ENCODE data around the gene DHH. TPM values are rescaled to one million over a fixed set of nuclear protein-coding genes. Genes with fewer than 3 reads are reported as not detected.
"Not testable (repeated sequence)": the region's sequence is repeated elsewhere in the genome, so short reads cannot be mapped to it uniquely, and the experiment has no call there.

DHH gene
- total RNA-seq, 1 donor from 2014 or later = not detected

DNA sequence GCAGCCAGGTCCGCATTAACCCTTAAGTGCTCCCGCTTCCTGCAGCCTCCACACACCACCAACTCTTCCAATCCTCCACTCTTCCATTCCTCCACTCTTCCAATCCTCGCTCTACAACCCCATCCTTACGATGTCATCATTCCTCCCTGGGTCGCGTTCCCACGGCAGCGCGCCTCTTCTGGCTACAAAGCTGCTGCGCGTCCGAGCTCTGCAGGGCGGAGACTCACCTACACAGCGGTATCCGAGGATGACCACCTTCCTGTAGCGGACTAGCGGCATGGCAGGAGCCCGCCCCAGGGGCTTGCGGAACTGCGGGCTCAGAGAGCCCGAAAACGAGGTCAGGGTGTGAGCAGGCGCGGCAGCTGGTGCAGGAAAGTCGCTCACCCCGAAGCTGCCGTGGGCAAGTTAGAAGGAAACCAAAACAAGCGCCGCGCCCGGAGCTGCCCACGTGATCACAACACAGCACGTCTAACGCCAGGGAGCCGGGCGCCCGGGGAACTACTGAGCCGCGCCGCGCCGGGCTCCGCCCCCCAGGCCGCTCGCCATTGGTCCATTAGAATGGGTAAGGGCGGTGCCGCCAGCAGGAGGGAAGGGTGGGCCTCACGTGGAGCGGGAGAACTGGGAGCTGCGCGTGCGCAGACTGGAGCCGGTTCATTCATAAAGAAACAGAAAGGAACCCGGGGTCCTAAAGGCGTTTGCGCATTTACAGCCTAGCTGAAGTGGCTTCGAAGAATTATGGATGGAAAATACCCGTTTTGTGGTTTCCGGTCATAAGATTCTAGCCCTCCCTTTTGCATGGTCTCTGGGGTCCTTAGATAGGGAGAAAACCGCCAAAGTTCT, 24.9 kb downstream of the DHH start, which contains the start of gene RHEBL1:
Gene RHEBL1, minus strand, starts transcription at position 473 of the 840 bp plus-strand sequence. Its CDS starts 194 bp downstream, at position 279.
- FAIRE-seq (no peak), DNase-seq (ENCODE audit: low read depth) (peak; percentile 87)
- Histone ChIP-seq H3K36me3 (ENCODE audit: control insufficient read depth, insufficient read depth, low read length) (no peaks in the 10 kb centered on the region), H3K27me3 (ENCODE audit: control insufficient read depth, insufficient read depth, low read length) (no peaks in the 10 kb centered on the region), H3K4me3 (ENCODE audit: low read depth, low read length) (peak within 1 kb of the TSS; percentile 49)
- TF ChIP-seq, protein P1, sequence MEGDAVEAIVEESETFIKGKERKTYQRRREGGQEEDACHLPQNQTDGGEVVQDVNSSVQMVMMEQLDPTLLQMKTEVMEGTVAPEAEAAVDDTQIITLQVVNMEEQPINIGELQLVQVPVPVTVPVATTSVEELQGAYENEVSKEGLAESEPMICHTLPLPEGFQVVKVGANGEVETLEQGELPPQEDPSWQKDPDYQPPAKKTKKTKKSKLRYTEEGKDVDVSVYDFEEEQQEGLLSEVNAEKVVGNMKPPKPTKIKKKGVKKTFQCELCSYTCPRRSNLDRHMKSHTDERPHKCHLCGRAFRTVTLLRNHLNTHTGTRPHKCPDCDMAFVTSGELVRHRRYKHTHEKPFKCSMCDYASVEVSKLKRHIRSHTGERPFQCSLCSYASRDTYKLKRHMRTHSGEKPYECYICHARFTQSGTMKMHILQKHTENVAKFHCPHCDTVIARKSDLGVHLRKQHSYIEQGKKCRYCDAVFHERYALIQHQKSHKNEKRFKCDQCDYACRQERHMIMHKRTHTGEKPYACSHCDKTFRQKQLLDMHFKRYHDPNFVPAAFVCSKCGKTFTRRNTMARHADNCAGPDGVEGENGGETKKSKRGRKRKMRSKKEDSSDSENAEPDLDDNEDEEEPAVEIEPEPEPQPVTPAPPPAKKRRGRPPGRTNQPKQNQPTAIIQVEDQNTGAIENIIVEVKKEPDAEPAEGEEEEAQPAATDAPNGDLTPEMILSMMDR (IDR thresholded peaks at IDR 0.05; ENCODE audit: insufficient read depth, low read length, severe bottlenecking) = peak; percentile 21

DNA sequence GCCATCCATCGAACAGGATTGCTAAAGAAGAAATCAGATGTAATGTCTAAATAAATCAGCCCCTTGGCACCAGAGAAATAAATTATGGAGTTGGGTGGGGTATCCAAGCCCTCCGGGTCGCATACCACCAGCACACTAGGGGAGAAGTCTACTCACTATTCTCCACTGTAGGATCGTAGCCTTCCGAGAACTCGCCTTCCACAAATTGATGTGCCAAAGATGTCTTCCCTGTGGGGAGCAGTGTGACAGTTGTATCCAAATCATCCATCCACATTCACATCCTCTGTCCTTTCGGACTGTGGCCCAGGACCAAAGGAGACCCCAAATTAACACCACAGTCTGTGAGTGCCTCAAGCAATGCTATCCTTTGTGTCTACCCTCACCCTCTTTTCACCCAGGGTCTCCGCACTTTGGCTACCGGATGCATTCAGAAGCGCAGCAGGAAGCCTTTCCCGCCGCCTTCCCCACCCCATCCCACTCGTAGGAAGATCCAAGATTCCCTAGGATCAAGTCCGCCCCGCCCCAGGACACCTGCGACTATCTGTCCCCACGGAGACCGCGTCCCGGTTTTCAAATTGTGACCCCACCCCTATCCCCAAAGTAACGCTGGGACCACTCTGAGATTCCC, 25.6 kb downstream of the DHH start:
- DNase-seq (ENCODE audit: low read depth) = no peak

DNA sequence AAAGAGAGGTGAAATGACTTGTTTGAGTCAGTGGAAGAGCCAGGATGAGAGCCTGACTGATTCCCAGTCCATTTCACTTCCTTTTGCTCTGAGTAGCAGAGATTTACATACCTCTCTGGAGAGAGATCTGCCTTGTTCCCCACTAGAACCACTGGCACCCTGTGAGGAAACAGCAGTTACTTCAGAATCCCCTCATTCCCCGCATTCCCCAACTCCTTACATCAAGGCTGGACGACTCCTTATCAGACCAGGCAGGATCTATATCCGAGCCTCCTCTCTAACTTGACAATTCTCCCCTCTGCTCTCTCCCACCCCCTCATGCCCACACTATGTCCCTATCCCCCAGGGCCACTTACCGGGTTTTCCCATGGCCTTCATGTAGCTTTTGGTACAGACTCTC, 28.5 kb downstream of the DHH start:
- DNase-seq (ENCODE audit: low read depth) = no peak
- no peaks in the 10 kb centered on the region for H3K36me3 ChIP-seq (ENCODE audit: control insufficient read depth, insufficient read depth, low read length)
- no peak for FAIRE-seq
- H3K4me3 ChIP-seq (ENCODE audit: low read depth, low read length) = no peak overlapping the region
- H3K27me3 ChIP-seq (ENCODE audit: control insufficient read depth, insufficient read depth, low read length) = no peaks in the 10 kb centered on the region
- TF ChIP-seq, protein P1 (IDR thresholded peaks at IDR 0.05; ENCODE audit: insufficient read depth, low read length, severe bottlenecking) = no peak

More for the DNA sequence above, 25.6 kb downstream of the DHH start:
- H3K4me3 ChIP-seq (ENCODE audit: low read depth, low read length) = peak overlapping the region; percentile 49
- H3K27me3 ChIP-seq (ENCODE audit: control insufficient read depth, insufficient read depth, low read length) = no peaks in the 10 kb centered on the region
- H3K36me3 ChIP-seq (ENCODE audit: control insufficient read depth, insufficient read depth, low read length) = no peaks in the 10 kb centered on the region
- TF ChIP-seq, protein P1 (IDR thresholded peaks at IDR 0.05; ENCODE audit: insufficient read depth, low read length, severe bottlenecking) = no peak
- FAIRE-seq = no peak

DNA sequence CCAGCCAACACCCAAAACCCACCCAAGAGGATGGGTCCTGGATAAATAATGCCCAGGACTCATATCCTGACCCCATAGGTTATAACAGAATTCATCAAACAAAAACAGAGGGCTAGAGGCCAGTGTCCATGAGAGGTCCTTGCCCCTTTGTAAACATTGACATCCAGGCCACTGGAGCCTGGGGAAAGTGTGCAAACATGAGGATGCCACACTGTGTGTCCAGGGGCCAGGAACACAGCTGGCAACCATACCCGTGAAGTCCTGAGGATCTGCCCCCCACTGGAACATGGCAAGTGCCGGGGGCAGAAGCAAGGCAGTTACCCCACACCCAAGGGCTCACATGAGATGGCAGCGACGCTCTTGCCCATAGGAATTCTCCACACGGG, 29.8 kb downstream of the DHH start:
- no peak for DNase-seq (ENCODE audit: low read depth)

DNA sequence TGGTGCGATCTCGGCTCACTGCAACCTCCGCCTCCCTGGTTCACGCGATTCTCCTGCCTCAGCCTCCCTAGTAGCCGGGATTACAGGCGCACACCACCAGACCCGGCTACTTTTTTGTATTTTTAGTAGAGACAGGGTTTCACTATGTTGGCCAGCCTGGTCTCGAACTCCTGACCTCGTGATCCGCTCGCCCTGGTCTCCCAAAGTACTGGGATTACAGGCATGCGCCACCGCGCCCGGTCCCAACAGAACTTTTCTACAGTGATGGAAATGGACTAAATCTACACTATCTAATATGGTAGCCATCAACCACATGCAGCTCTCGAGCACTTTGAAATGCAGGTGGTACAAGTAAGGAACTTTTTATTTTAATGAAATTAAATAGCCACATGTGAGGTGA, 32.7 kb downstream of the DHH start:
- not testable (repeated sequence) for H3K27me3 ChIP-seq (ENCODE audit: control insufficient read depth, insufficient read depth, low read length); H3K4me3 ChIP-seq (ENCODE audit: low read depth, low read length); FAIRE-seq; H3K36me3 ChIP-seq (ENCODE audit: control insufficient read depth, insufficient read depth, low read length); DNase-seq (ENCODE audit: low read depth)

More for the DNA sequence above, 29.8 kb downstream of the DHH start:
- H3K27me3 ChIP-seq (ENCODE audit: control insufficient read depth, insufficient read depth, low read length) = no peaks in the 10 kb centered on the region
- TF ChIP-seq, protein P1 (IDR thresholded peaks at IDR 0.05; ENCODE audit: insufficient read depth, low read length, severe bottlenecking) = no peak
- no peaks in the 10 kb centered on the region for H3K36me3 ChIP-seq (ENCODE audit: control insufficient read depth, insufficient read depth, low read length)
- FAIRE-seq = no peak
- H3K4me3 ChIP-seq (ENCODE audit: low read depth, low read length) = no peak overlapping the region

DNA sequence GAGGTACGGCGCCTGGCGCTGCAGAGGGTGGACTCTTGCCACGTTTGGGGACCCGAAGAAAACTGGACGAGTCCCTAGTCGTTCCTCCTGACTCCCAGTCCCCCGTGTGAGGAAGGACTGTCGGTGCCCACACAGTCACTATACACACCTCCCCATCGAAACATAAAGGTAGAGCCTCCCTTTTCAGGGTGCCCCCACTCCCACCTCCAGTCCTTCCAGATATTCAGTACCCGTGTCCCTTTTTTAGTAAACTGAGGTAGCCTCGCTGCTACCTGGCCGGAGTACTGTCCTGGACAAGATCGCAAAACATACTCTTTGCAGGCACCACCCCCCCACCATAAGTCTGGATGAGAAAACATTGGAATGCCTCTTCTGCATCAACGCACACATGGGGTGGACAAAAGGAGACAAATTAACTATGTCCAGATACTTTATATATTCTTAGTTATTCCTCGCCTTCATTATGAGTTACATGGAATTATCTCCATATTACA, 33.4 kb downstream of the DHH start:
- TF ChIP-seq, protein P1 (IDR thresholded peaks at IDR 0.05; ENCODE audit: insufficient read depth, low read length, severe bottlenecking) = no peak
- Histone ChIP-seq H3K36me3 (ENCODE audit: control insufficient read depth, insufficient read depth, low read length) (no peaks in the 10 kb centered on the region), H3K27me3 (ENCODE audit: control insufficient read depth, insufficient read depth, low read length) (no peaks in the 10 kb centered on the region), H3K4me3 (ENCODE audit: low read depth, low read length) (peak overlapping the region; percentile 86)
- DNase-seq (ENCODE audit: low read depth) (no peak), FAIRE-seq (no peak)

All from bronchial epithelial cell (primary cell).